ENCODE data around the gene LGI4.

The LGI4 gene

DNA sequence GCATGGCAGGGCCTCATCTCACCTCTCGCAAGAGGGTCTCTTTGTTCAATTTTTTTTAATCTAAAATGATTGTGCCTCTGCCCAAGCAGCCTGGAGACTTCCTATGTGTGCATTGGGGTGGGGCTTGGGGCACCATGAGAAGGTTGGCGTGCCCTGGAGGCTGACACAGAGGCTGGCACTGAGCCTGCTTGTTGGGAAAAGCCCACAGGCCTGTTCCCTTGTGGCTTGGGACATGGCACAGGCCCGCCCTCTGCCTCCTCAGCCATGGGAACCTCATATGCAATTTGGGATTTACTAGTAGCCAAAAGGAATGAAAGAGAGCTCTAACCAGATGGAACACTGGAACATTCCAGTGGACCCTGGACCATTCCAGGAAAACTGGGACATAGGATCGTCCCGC, 11.3 kb downstream of the LGI4 start:
- no peak for ATAC-seq
- DNase-seq, result no peak

DNA sequence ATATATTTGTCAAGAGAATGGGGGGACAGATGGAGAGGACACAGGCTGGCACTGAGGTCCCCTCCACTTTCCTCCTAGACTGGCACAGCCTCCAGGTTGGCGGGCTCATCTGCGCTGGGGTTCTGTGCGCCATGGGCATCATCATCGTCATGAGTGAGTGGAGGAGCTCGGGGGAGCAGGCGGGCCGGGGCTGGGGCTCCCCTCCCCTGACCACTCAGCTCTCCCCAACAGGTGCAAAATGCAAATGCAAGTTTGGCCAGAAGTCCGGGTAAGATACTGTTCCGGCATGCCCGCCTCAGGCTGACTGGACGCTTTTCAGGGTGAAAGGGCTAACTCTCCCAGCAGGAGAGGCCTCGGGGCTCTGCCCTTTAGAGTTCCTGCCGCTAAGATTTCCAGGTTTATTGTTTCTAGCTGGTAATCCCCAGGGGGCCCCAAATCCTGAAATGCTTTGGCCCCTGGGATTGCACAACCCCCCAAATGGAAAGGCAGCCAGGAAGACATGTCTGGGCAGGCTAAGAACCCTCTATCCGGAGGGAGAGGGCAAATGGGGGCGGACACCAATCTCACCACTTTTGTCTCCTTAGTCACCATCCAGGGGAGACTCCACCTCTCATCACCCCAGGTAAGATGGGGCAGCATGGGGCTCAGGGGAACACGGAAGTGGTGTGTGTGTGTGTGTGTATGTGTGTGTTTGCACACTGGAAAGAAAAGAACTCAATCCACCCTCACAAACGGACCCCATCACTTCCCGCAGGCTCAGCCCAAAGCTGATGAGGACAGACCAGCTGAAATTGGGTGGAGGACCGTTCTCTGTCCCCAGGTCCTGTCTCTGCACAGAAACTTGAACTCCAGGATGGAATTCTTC, 11.9 kb downstream of the LGI4 start:
- DNase-seq (no peak), ATAC-seq (no peak)

DNA sequence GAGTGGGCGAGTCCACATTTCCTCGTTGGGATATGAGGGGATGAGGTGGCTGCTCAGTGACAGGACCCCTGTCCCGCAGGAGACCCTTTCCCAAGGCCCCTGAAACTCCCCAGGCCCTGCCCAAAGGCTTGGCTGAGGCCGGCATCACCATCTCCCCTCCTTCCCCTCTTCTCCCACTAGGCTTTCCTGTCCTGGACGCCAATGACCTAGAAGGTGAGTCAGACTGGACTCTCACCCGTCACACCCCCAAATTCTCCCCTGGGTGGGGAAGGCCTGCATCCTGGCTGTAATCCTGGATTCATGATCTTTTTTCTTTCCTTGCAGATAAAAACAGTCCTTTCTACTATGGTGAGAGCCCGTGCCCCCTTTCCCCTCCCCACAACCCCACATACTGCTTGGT, 14.0 kb downstream of the LGI4 start:
- ATAC-seq (no peak), DNase-seq (no peak)

DNA sequence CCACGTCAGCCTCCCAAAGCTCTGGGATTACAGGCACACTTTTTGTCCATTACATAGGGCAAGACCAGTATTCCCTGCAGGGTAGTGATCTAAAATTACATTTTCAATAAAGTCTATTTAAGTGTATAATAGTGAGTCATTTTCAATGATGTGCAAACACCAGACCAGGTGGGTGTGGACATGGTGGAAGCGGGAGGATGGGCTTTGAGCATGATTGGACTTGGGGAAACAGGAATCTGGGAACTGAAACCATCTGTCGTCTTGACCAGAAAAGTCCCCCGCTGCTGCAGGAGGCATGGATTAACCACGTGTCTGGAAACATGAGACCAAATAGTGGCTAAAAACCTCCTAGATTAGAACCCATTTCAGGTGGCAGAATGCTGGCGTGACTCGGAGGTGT, 14.4 kb downstream of the LGI4 start:
- DNase-seq (no peak), ATAC-seq (no peak)

DNA sequence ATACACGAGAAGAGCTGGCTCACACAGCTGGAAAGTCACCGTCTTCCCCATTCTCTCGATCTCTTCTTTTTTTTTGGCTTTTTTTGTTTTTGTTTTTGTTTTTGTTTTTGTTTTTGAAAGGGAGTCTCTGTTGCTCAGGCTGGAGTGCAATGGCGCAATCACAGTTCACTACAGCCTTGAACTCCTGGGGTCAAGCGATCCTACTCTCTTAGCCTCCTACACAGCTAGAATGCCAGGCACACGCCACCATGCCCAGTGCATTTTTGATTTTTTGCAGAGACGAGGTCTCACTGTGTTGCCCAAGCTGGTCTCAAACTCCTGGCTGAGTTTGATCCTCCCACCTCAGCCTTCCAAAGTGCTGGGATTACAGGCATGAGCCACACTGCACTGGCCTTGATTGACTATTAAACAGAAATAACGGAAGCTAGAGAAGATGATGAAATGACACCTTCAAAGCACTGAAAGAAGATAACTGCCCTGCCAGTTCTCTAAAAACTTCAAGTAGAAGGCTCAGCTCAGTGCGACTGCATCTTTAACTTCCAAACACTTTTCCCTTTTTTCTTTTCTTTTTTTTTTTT, 15.2 kb downstream of the LGI4 start:
- ATAC-seq (no peak), DNase-seq (no peak)

DNA sequence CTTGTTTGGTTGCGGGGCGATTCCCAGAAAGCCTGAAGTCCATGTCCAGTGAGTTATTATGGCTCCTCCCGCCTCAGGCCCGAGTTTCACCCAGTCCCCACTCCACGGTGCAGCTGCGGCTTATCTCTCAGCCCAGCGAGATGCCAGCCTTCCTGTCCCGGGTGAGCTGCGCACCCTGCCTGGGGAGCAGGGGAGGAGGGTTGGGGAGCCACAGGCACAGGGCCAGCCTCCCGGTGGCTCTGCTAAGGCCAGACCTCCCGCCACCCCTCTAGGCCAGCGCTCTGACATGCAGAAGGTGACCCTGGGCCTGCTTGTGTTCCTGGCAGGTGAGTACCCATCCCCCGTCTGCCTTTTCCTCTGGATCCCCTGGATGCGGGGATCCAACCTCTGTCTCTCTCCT, 15.8 kb downstream of the LGI4 start:
- DNase-seq (no peak), ATAC-seq (no peak)

DNA sequence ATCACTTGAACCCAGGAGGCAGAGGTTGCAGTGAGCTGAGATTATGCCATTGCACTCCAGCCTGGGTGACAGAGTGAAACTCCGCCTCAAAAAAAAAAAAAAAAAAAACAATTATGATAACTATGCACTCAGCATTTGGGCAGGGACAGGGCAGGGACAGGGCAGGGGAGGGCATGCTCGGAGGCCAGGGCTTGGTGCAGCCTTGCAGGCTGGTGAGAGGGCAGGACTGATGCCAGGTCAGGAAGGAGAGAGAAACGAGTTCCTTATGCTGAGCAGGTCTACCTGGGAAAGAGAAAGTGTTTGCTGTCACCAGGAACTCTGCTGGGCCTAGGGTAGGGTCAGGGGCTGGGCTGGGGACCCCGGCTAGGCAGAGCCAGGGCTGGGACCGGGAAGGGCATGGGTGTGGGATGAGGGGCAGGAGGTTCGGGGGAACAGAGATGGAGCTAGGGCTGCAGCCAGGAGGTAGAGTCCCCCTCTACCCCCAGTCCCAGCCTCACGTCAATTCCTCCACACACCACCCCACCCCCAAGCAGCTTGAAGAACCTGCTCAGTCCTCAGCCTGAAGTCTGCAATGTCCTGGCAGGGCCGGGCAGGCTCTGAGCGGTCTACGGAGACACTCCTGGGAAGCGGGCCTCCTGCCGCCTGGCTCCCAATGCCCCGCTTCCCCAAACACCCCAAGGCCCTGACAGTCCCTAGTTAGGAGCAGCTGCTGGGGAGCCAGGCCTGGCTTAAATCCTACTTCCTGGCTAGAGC, 16.4 kb downstream of the LGI4 start:
- no peak for DNase-seq
- no peak for ATAC-seq

DNA sequence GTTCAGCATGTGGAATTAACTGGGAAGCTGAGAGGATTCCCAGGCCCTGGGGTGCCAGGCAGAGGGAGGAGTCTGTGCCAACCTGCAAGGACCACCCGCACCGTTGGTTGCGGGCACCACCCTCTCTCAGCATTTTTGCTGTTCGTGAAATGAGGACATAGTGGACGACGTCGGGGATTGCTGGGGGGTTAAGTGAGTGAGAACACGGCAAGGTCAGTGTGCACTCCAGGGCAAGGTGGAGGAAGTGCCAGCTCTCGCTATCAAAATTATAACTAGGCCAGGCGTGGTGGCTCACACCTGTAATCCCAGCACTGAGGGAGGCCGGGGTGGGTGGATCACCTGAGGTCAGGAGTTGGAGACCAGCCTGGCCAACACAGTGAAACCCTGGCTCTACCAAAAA, 17.1 kb downstream of the LGI4 start:
- ATAC-seq (no peak), DNase-seq (no peak)

DNA sequence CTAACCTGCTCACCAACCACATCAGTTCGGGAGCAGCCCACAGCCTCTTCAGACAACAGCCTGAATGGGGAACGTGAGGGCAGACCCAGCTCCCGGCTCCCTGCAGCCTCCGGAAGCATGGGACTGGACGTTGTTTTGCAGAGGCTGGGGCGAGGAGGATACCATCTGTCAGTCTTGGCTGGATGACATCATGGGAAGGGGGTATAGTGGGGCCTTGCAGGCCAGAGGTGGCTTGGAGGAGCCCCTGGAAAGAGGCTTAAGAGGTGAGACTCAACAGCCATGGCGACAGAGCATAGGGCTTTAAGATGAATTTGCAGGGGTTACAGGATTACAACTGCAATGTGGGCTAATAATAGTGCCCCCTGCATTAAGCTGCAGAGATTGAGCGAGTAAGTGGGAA, 17.7 kb downstream of the LGI4 start:
- no peak for ATAC-seq
- DNase-seq, result no peak

DNA sequence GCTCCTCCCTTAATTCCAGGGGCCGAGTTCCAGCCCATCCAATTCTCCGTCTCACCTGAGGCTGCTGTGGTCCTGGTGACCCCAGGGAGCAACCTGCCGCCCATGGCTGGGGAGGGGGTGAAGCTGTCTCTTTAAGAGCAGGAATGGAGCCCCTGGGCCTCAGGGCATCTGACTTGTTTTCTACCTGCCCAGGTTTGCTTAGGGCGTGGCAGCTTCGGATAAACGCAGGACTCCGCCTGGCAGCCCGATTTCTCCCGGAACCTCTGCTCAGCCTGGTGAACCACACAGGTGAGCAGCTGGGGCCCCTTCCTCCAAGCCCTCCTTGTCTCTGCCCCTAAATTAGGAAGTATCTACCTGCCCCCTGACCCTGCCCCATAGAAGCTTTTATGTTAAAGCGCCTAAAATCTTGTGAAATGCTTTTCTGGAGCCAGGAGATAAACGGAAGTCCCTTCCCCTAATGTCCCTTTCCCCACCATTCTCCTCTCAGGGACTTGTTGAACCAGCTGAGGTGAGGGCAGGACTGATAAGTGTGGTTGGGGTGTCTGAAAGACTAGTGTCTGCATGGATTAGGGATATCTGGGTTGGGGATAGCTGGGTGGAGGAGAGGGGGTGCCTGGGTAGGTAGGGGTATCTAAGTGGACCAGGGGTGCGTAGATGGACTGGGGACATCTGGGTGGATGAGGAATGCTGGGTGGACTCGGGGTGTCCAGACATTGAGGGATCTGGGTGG, 18.6 kb downstream of the LGI4 start:
- DNase-seq, result no peak
- no peak for ATAC-seq

DNA sequence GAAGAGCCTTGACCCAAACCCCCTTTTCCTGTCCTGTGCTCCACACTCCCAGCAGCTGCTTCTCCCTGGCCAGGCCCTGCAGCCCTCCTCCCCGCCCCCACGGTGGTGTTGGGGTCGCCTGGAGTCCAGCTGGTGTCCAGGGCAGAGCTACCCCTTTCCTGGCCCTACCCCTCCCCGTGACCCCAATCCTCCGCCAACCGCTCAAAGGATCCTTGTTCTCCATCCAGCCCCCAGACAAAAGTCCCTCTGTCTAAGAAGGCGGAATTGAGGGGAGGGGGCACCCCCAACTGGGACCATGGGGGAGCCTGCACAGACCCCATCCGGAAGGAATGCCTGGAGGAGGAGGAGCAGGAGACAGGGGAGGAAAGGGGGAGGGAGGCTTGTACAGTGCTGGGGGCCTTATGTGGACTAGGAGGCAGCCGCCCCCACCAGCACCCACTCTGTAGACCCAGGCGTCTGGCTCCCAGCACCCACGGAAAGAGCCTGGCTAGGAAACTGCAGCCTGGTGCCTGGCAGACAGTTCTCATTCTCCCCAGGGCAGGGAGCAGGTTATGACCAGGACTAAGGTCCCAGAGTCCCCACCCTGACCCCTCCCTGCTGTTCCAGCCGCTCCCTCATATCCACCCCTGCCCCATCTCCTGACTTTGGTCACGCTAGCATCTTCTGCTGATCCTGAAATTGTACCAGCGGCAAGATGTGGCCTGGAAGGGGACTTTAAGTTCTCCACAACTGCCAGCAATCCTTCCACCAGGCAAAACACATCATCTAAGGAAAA, 19.5 kb downstream of the LGI4 start, which contains the start of gene FXYD3:
FXYD3 (plus strand) TSS at position 647 of the 775 bp plus-strand sequence. CDS start 3,554 bp downstream, outside the sequence.
- ATAC-seq (no peak), DNase-seq (no peak)

DNA sequence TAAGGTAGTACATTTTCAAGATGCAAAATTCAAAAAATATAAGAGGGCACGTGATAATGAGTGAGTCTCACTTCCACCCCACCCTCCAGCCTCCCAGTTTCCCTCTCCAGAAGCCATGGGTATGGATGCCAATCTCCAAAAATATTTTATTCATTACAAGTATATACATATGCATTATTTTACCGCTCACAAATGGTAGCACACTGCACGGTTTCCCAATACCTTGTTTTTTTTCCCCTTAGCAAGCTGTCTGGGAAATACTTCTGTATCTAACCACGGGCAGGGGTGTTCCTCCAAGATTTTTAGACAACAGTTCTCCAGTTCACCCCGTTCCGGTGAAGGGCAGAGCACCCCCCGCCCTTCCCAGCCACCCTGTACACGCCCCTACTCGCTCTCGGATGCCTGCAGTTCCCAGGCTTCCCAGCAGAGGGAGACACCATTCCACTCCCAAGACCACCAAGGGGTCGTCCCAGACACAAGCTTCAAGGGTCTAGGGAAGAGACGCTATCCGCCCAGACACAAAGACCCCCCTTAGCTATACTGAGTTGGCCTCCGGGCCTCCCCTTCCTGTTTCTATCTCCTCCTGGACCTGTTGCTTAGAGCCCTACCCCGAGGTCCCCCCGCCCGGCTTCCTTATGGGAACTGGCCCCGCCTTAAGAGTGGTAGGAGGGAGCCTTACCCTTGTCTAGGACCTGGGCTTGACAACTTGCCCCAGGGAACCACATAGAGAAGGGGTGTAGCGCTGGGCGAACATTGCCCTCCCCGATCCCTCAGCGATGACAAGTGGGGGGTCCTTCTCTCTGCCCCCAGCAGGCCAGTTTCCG, 20.3 kb downstream of the LGI4 start:
- DNase-seq (peak; percentile 81), ATAC-seq (peak; percentile 70)

DNA sequence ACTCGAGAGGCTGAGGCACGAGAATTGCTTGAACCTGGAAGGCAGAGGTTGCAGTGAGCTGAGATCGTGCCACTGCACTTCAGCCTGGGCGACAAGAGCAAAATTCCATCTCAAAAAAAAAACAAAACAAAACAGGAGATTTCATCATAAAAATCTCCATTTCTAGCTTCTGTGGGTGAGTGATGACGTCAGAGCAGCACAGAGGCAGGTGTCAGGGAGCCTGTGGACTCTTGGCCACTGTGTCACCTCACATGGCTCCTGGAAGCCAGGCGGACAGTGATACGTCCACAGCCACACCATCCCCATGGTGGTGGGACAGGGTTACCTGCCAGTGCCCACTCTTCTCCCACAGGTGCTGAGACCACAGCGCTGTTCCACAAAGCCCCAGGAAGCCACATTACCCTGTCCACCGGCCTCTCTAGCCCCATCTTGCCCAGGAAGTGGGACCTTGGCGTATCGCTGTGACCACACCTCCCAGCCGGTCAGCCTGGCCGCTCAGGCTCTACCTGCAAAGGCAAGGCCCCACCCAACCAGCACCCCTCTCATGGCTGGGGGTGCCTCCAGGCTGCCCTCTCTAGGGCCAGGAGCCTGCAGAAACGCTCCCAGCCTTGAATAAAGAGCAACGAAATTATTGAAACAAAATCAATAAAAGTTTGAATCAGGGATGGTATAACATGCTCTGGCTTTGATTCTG, 21.7 kb downstream of the LGI4 start:
- no peak for DNase-seq
- no peak for ATAC-seq

DNA sequence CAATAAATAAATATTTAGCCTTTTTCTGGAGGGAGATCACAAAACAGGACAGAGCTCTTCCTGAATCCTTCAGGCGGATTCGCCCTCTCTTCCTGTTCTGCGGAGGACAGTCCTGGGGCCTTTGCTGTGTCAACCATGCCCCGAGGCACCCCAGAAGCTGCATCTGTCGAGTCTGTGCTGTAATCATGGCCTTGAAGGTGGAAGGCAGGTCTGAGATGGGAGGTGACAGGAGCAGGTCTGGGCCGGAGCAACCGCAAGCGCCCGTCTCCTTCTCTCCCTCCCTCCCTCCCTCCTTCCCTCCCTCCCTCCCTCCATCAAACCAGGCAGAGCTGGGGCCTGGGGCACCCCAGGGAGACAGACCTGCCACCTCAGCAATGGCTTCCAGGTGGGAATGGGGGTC, 23.9 kb downstream of the LGI4 start:
- no peak for DNase-seq
- ATAC-seq, result no peak

DNA sequence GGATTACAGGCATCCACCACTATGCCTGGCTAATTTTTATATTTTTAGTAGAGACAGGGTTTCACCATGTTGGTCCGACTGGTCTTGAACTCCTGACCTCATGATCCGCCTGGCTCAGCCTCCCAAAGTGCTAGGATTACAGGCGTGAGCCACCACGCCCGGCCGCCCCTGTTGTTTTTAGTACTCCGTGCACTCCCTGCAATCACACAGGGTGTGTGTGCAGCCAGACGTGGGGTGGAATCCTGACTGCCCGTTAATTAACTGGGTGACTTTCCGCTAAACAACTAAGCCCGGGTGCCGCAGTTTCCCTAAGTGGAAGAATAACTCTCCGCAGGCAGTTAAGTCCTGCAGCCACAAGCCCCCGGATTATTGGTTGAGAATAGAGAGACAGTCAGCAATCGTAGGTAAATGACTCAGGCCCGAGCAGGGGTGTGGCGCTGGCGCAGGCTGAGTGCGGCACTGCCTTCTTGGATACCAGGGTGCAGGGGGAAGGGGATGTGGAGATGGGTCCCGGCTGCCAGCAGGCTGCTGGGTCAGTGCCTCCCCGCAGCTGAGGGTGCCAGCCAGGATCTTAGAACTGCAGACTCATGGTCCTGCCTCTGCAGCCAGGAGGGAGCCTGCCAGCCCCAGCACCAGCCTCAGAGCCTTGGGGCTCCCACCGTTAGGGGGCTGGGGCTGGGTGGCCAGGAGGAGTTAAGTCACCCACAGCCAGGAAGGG, 25.3 kb downstream of the LGI4 start:
- ATAC-seq, result no peak
- no peak for DNase-seq

DNA sequence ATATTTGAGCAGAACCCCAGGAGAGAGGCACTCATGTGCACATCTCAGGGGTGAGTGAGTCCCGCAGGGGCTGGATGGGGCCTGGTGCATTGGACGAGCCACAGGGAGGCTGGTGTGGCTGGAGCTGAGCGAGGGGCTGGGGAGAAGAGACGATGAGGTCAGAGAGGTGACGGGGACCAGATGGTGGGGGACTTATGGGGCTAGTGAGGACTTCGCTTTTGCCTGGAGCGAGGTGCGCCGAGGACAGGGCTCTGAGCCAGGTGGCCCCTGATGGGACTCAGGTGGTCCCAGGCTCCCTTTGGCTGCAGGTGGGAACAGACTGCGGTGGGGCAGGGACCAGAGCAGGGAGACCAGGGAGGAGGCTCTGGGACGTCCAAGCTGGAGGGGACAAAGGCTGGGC, 26.1 kb downstream of the LGI4 start:
- DNase-seq, result no peak
- ATAC-seq, result no peak

DNA sequence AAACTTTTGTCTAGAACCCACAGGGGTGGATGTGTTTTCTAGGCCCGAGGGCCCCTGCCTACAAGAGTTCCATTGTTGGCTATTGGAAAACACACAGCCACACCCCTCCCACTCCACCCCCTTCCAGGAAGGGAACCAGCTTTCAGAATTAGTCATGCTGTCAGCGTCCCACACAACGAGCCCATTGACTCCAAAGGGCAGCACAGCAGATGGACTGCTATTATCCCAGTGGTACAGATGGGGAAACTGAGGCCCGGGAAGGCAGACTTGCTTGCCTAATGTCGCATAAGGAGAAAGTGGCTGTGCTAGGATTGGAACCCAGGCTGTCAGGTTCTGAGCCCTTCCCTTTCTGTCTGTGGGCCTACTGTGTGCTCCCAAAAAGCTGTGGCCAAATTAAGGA, 27.3 kb downstream of the LGI4 start:
- ATAC-seq, result no peak
- DNase-seq, result peak; percentile 20

DNA sequence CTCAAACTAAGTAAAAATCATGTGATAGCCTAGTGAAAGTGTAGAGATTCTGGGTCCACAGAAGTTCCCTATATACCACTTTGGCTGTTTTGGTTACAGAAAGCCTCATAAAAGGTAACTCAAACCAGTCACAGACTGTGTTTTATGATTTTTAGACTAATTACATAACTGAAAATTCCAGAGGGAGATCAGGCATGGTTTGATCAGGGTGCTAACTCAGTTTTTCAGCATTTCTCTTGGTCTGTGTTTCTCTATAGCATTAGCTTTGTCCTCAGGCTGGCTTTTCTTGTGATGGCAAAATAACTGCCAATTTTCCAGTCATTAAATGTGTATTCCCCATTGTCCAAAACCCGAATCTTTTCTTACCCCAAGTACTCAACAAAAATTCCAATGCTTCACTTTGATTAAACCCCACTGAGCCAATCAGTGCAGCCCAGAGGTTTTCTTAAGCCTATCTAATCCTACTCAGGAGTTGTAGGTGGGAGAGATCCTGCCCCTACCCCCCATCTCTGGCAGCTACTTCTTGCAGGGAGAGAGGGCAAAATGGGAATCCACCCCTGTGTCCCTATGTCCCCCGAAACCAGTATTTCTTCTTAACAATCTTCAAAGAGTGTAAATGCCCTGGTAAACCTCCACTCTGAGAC, 27.8 kb downstream of the LGI4 start:
- ATAC-seq, result no peak
- DNase-seq, result no peak

DNA sequence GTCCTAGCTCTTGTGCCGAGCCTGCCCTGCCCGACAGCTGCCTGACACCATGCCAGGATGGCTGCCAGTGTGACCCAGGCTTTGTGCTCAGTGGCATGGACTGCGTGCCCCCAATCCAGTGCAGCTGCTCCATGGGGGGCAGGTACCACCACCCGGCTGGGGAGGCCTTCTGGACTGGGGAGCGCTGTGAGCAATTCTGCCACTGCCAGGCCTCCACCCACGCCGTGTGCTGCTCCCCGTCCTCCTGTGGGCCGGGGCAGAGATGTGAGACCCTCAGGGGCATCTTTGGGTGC, 28.6 kb downstream of the LGI4 start:
- ATAC-seq, result no peak
- no peak for DNase-seq
